Tibial artery (tissue), 4 donors: ENCODE results near the gene MON2.

Experiments used
- DNase-seq, 2 donors: peaks; one replicate each; pipeline ENCODE4 v3.0.0-alpha.2; 2019
- H3K27ac ChIP-seq, 2 donors: fragments of 200-600 bp; sonication (generic) in 1 of 2; 1 replicate in 1 of 2; 2 replicates in 1 of 2; pipeline ENCODE4 v1.5.1; 2018 to 2019; ENCODE audit warnings: mild to moderate bottlenecking in 1 of 2
- H3K27me3 ChIP-seq, 2 donors: fragments of 200-600 bp; sonication (generic) in 1 of 2; one replicate each; pipeline versions ENCODE4 v1.5.1 to v1.6.0; 2016 to 2019
- H3K36me3 ChIP-seq, 3 donors: fragments of 200-600 bp; sonication (generic) in 2 of 3; one replicate each; pipeline ENCODE4 v1.5.1; 2016 to 2019; ENCODE audit warnings: mild to moderate bottlenecking in 2 of 3
- H3K4me1 ChIP-seq, 4 donors: fragments of 200-600 bp; sonication (generic) in 2 of 4; 1 replicate in 3 of 4; 2 replicates in 1 of 4; pipeline ENCODE4 v1.5.1; 2016 to 2019
- H3K4me3 ChIP-seq, 2 donors: fragments of 200-600 bp; sonication (generic) in 1 of 2; 1 replicate in 1 of 2; 2 replicates in 1 of 2; pipeline ENCODE4 v1.5.1; 2018 to 2019; ENCODE audit warnings: mild to moderate bottlenecking in 2 of 2
- H3K9me3 ChIP-seq, 3 donors: fragments of 200-600 bp; sonication (generic) in 1 of 3; one replicate each; pipeline ENCODE4 v1.5.1; 2016 to 2019
- intact Hi-C: fragments of 100-400 bp; cut with DNase I; formaldehyde crosslinking; loops from one replicate; pipeline ENCODE4 v1.15.0; 2023; ENCODE audit warnings: low total_unique reads
- TF ChIP-seq, protein P1 (sequence below), 2 experiments: fragments of 200-600 bp in 1 of 2; fragments of 450-650 bp in 1 of 2; IDR thresholded peaks; one replicate each; pipeline ENCODE4 v1.5.1; 2017 to 2019; ENCODE audit warnings: antibody characterized with exemption in 2 of 2, mild to moderate bottlenecking in 1 of 2, moderate library complexity in 1 of 2

Gene MON2

DNA sequence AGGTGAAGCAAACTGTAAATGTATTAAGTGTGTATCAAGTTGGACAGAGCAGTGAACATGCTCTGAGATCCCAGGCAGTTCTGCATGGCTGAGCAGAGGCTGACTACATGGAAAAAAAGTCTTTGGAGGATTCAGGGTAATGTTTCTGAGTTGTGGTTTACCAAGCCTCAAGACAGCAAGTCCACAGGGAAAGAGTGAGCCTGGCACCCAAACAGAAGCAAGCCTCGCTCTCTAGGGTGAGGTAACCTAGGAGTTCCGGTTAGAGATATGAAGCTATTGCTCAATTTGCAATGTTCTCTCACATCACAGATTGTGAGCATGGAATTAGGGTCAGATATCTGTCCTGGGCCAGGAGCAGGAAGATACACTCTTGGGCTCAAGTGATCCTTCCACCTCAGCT is 158.6 kb downstream of the MON2 start:
- DNase-seq: no peak

DNA sequence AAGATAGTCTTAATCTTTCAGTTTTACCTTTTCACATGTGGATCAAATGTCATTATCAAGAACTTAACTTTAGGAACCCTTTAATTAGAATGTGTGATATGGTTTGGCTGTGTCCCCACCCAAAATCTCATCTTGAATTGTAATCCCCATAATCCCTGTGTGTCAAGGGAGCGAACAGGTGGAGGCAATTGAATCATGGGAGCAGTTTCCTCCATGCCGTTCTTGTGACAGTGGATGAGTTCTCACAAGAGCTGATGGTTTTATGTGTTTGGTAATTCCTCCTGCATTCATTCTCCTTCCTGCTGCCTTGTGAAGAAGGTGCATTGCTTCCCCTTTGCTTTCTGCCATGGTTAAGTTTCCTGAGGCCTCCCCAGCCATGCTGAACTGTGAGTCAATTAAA is 160.6 kb downstream of the MON2 start:
- Histone ChIP-seq H3K4me3 (no peak overlapping the region), H3K27me3 (no peaks in the 10 kb centered on the region), H3K9me3 (no peaks in the 10 kb centered on the region), H3K27ac (no peak overlapping the region), H3K36me3 (no peaks in the 10 kb centered on the region), H3K4me1 (peaks cover 0 to 6% (median 3%) of the 10 kb centered on the region in 4 donors)
- intact Hi-C loops: no loop called here
- TF ChIP-seq, protein P1, sequence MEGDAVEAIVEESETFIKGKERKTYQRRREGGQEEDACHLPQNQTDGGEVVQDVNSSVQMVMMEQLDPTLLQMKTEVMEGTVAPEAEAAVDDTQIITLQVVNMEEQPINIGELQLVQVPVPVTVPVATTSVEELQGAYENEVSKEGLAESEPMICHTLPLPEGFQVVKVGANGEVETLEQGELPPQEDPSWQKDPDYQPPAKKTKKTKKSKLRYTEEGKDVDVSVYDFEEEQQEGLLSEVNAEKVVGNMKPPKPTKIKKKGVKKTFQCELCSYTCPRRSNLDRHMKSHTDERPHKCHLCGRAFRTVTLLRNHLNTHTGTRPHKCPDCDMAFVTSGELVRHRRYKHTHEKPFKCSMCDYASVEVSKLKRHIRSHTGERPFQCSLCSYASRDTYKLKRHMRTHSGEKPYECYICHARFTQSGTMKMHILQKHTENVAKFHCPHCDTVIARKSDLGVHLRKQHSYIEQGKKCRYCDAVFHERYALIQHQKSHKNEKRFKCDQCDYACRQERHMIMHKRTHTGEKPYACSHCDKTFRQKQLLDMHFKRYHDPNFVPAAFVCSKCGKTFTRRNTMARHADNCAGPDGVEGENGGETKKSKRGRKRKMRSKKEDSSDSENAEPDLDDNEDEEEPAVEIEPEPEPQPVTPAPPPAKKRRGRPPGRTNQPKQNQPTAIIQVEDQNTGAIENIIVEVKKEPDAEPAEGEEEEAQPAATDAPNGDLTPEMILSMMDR (IDR thresholded peaks at IDR 0.05): no peak
- no peak for DNase-seq

More for the DNA sequence above, 158.6 kb downstream of the MON2 start:
- Histone ChIP-seq H3K27me3 (no peaks in the 10 kb centered on the region), H3K4me1 (no peaks in the 10 kb centered on the region), H3K27ac (no peak overlapping the region), H3K36me3 (no peaks in the 10 kb centered on the region), H3K4me3 (no peak overlapping the region), H3K9me3 (no peaks in the 10 kb centered on the region)
- intact Hi-C loops: no loop called here
- TF ChIP-seq, protein P1 (IDR thresholded peaks at IDR 0.05): no peak

DNA sequence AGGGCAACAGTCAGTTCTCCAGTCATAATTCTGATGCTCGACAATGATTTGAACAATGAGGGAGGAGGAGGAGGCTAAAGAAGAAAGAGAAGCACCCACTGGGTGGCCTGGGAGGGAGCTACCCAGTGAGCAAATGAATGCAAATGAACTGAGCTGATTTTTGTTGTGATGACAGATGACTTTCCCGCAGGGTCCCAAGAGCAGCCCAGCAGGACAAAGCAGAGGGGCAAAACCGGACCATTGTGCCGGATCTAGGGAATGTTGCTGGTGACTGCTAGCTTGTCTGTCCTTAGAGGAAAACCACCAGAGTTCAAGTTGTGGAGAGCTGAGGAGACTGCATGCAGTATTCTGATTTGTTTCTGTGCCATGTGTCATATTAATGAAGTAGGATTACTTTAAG is 162.8 kb downstream of the MON2 start:
- intact Hi-C loops: no loop called here
- no peaks in the 10 kb centered on the region for H3K36me3 ChIP-seq

DNA sequence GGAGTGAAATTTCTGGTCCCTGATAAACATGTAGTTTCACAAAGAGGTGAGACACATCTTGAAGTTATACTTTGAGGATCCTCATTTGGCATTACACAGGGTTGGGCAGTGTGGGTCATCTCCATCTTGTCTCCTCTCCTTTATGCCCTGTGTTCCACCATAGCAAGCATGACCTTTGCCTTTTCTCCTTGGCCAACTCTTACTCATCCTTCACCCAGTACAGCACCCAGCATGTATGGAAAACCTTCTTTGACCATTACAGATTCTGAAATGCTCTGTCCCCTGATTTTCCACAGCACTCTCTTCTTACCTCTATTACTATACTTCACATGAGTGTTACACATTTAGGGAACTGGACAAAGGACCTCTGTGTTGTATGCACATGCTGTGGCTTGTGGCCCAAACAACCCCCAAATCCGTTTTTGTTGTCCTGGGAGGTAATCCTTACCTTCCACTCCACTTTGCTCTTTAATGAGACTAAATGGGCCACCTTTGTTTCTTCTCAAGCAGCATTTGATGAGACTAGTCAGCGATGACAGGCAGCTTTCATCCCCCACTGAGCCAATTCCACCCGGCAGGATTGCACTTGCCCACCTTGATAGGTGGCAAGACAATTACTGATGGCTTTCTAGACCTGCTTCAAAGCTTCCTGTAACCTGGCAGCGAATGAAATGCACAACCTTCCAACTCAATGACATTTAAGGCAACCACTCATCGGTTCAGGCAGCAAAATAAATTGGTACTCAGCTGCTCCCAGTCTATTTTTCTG is 163.5 kb downstream of the MON2 start:
- TF ChIP-seq, protein P1 (IDR thresholded peaks at IDR 0.05): no peak
- Histone ChIP-seq H3K27ac (no peak overlapping the region), H3K4me1 (peaks cover 0 to 14% (median 7%) of the 10 kb centered on the region in 4 donors), H3K9me3 (no peaks in the 10 kb centered on the region), H3K4me3 (no peak overlapping the region), H3K36me3 (no peaks in the 10 kb centered on the region), H3K27me3 (no peaks in the 10 kb centered on the region)
- intact Hi-C loops: loop anchor here (10.0 kb wide), 1 partner anchor 165 kb away; no protein-coding TSS in a partner anchor
- no peak for DNase-seq

More for the DNA sequence above, 162.8 kb downstream of the MON2 start:
- no peak overlapping the region for H3K4me3 ChIP-seq
- H3K9me3 ChIP-seq: no peaks in the 10 kb centered on the region
- H3K27me3 ChIP-seq: no peaks in the 10 kb centered on the region
- TF ChIP-seq, protein P1 (IDR thresholded peaks at IDR 0.05): no peak
- H3K4me1 ChIP-seq: peaks cover 0 to 14% (median 7%) of the 10 kb centered on the region in 4 donors
- no peak for DNase-seq
- no peak overlapping the region for H3K27ac ChIP-seq

DNA sequence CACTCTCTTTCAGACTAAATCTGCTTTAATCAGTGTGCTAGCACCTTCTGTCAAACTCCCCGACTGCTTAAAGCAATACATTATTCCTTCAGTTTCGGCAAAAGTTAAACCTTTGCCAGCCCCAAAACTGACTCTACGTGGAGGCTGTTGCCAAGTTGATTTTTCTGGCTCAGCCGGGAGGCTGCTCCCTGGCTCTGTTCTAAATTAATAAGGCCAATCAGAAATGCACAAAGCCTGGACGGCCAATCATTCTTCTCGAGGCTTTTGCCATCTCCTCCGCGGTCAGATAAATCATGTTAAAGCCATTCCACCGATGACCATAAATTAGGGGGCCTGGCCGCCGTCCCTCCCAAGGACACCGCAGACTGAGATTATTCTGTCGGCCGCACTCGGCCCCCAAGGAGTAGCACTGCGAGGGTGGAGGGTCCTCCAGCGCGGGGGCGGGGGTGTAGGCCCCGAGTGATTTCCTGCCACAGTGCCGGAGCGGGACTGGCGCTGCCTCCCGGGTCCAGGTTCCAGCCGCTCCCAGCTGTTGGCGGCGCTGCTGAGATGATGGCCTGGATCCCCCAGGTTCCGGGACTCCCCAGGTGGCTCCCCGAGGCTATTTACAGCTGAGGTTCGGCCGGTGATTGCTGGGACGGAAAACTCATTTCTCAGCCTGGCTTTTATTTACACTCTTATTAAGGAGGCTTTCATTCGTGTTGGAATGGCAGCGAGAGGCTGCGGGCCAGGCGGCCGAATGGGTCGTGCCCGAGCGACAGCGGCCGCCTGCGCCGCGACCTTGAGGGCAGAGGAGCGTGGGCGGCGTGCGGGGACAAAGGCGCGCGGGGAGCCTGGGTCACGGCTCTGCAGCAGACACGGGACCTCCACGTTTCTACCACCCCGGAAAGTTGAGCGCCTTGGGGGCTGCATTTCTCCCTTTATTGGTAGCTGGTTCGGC is 165.1 kb downstream of the MON2 start:
- H3K27me3 ChIP-seq: no peaks in the 10 kb centered on the region
- H3K9me3 ChIP-seq: no peaks in the 10 kb centered on the region
- H3K4me3 ChIP-seq: peak overlapping the region; percentile 60 to 61
- H3K27ac ChIP-seq: peak overlapping the region; percentile 67 to 70
- intact Hi-C loops: loop anchor here (10.0 kb wide), 1 partner anchor 163 kb away; no protein-coding TSS in a partner anchor
- H3K4me1 ChIP-seq: peaks cover 0 to 14% (median 7%) of the 10 kb centered on the region in 4 donors
- H3K36me3 ChIP-seq: no peaks in the 10 kb centered on the region
- DNase-seq: peak; percentile 63 to 83
- TF ChIP-seq, protein P1 (IDR thresholded peaks at IDR 0.05): peak in 1 of 2 experiments; percentile 29
